Endothelial cell of umbilical vein (primary cell): ENCODE data around the gene RUBCN.
"Not testable (repeated sequence)": the region's sequence is repeated elsewhere in the genome, so short reads cannot be mapped to it uniquely, and the experiment has no call there.

Experiments used
- CTCF ChIP-seq, 2 donors: IDR thresholded peaks; 1 replicate in 1 of 2; 2 replicates in 1 of 2; pipeline ENCODE4 v1.5.1; 2011; ENCODE audit warnings: low read length in 2 of 2, mild to moderate bottlenecking in 2 of 2, moderate library complexity in 2 of 2, control low read depth in 1 of 2, inconsistent platforms in 1 of 2, low read depth in 1 of 2; ENCODE audit not compliant: insufficient read depth in 1 of 2; ENCODE audit errors: extremely low read depth in 1 of 2
- EZH2 ChIP-seq: IDR thresholded peaks from 2 replicates; pipeline ENCODE4 v1.6.1; 2012; ENCODE audit warnings: borderline replicate concordance, low read depth, mild to moderate bottlenecking, moderate library complexity, low read length, inconsistent platforms; ENCODE audit not compliant: severe bottlenecking
- FOS ChIP-seq: IDR thresholded peaks from 2 replicates; pipeline ENCODE4 v1.6.1; 2011; ENCODE audit warnings: mild to moderate bottlenecking, low read length, moderate library complexity, borderline replicate concordance; ENCODE audit not compliant: insufficient read depth
- GATA2 ChIP-seq: IDR thresholded peaks from 2 replicates; pipeline ENCODE4 v1.7.0; 2011; ENCODE audit warnings: low read depth, mild to moderate bottlenecking, moderate library complexity, mixed read lengths, low read length; ENCODE audit not compliant: insufficient read length, insufficient read depth
- JUN ChIP-seq: IDR thresholded peaks from 2 replicates; pipeline ENCODE4 v1.6.1; 2011; ENCODE audit warnings: borderline replicate concordance, low read depth; ENCODE audit not compliant: insufficient read length, insufficient read depth
- MAX ChIP-seq: IDR thresholded peaks from 2 replicates; pipeline ENCODE4 v1.6.1; 2011; ENCODE audit not compliant: insufficient read depth, insufficient read length
- MYC ChIP-seq: IDR thresholded peaks from one replicate; pipeline ENCODE4 v1.6.1; 2011; ENCODE audit warnings: mild to moderate bottlenecking, low read depth, low read length
- POLR2A ChIP-seq: IDR thresholded peaks from 2 replicates; pipeline ENCODE4 v1.6.1; 2012; ENCODE audit warnings: low read depth, mild to moderate bottlenecking, control low read depth, low read length
- POLR2AphosphoS5 ChIP-seq: IDR thresholded peaks from 2 replicates; pipeline ENCODE4 v1.6.1; 2012; ENCODE audit warnings: low read depth, mild to moderate bottlenecking, control low read depth, low read length, moderate library complexity; ENCODE audit not compliant: insufficient read depth

- TF ChIP-seq CTCF (IDR thresholded peaks at IDR 0.05; ENCODE audit: extremely low read depth in 1 of 2, insufficient read depth in 1 of 2, low read depth in 1 of 2, low read length in 2 of 2); MAX; MYC; POLR2A; EZH2; POLR2AphosphoS5; FOS; JUN; GATA2: not testable (repeated sequence)
These were observed 82.4 kb downstream of the RUBCN start for GRCh38 chr3:197654090-197654997.
